ENCODE data around the gene FBLN2.
"Not testable (repeated sequence)": the region's sequence is repeated elsewhere in the genome, so short reads cannot be mapped to it uniquely, and the experiment has no call there.

FBLN2 gene

DNA sequence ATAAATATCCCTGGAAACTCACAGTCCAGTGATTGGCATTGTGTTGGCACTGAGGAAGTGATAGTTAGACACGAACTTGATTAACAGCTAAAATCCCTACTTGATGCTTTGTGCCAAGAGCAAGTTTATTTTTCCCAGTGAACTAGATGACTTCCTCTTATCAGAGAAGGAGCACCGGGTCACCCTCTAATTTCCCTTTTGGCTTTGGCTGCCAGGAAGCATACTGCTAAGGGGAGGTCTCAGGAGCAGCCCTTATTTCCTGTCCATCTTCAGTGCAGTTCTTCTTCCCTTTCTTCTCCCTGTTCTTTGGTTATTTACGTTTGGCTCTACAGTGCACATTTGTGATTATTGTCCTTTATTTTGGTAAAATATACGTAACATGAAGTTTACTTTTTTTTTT lies 13.0 kb downstream of the FBLN2 start:
- H3K4me3 ChIP-seq (ENCODE audit: low read depth, low read length), result no peak overlapping the region
- no peak for DNase-seq (ENCODE audit: low read depth)
- TF ChIP-seq, protein P1, sequence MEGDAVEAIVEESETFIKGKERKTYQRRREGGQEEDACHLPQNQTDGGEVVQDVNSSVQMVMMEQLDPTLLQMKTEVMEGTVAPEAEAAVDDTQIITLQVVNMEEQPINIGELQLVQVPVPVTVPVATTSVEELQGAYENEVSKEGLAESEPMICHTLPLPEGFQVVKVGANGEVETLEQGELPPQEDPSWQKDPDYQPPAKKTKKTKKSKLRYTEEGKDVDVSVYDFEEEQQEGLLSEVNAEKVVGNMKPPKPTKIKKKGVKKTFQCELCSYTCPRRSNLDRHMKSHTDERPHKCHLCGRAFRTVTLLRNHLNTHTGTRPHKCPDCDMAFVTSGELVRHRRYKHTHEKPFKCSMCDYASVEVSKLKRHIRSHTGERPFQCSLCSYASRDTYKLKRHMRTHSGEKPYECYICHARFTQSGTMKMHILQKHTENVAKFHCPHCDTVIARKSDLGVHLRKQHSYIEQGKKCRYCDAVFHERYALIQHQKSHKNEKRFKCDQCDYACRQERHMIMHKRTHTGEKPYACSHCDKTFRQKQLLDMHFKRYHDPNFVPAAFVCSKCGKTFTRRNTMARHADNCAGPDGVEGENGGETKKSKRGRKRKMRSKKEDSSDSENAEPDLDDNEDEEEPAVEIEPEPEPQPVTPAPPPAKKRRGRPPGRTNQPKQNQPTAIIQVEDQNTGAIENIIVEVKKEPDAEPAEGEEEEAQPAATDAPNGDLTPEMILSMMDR (IDR thresholded peaks at IDR 0.05; ENCODE audit: insufficient read depth, low read depth, low read length, missing control alignments), result no peak

DNA sequence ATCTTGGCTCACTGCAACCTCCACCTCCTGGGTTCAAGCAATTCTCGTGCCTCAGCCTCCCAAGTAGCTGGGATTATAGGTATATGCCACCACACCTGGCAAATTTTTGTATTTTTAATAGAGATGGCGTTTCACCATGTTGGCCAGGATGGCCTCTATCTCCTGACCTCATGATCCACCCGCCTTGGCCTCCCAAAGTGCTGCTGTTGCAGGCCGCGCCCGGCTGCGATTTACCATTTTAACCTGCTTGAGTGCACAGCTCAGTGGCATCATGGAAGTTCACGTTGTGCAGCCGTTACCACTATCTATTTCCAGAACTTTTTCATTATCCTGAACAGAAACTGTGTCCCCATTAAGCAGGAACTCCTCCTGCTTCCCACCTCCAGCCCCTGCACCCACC lies 13.5 kb downstream of the FBLN2 start:
- H3K4me3 ChIP-seq (ENCODE audit: low read depth, low read length); DNase-seq (ENCODE audit: low read depth): not testable (repeated sequence)

DNA sequence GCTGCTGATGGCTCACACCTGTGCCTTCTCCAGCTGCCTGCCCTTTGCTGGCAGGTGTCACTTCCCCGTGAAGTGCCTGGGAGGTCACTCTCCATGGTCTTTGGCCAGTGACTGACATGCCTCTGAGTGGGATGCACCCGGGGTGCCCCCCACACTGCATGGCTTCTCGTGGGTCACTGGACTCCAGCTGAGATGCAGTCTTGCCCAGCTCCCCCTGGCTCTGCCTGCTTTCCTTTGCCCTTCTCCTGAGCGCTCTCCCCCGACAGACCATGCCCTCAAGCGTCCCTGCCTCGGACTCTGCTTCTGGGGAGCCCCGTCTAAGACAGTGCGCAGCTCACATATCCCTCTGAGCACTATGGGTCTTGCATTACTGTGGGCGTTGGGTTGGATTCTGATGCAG lies 14.4 kb downstream of the FBLN2 start:
- no peak overlapping the region for H3K4me3 ChIP-seq (ENCODE audit: low read depth, low read length)
- TF ChIP-seq, protein P1 (IDR thresholded peaks at IDR 0.05; ENCODE audit: insufficient read depth, low read depth, low read length, missing control alignments), result no peak
- DNase-seq (ENCODE audit: low read depth), result no peak

DNA sequence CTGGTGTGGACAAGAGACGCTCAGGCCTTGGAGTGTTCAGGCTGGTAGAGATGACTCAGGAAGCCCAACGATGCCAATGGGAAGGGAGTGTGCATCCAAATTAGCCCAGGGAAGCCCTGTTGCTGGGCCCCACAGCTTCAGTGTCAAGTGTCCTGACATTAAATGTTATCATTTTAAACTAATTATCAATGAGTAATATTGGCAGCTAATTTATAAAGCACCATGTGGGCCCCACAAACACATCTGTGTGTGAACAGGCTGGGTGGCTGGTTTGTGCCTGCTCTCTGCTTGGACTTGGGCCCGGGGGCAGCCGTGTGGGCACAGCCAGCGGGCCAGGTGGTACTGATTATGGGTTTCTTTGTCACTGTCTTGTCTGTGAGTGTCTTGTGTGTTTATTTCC lies 15.0 kb downstream of the FBLN2 start:
- no peak overlapping the region for H3K4me3 ChIP-seq (ENCODE audit: low read depth, low read length)
- TF ChIP-seq, protein P1 (IDR thresholded peaks at IDR 0.05; ENCODE audit: insufficient read depth, low read depth, low read length, missing control alignments), result no peak
- no peak for DNase-seq (ENCODE audit: low read depth)

DNA sequence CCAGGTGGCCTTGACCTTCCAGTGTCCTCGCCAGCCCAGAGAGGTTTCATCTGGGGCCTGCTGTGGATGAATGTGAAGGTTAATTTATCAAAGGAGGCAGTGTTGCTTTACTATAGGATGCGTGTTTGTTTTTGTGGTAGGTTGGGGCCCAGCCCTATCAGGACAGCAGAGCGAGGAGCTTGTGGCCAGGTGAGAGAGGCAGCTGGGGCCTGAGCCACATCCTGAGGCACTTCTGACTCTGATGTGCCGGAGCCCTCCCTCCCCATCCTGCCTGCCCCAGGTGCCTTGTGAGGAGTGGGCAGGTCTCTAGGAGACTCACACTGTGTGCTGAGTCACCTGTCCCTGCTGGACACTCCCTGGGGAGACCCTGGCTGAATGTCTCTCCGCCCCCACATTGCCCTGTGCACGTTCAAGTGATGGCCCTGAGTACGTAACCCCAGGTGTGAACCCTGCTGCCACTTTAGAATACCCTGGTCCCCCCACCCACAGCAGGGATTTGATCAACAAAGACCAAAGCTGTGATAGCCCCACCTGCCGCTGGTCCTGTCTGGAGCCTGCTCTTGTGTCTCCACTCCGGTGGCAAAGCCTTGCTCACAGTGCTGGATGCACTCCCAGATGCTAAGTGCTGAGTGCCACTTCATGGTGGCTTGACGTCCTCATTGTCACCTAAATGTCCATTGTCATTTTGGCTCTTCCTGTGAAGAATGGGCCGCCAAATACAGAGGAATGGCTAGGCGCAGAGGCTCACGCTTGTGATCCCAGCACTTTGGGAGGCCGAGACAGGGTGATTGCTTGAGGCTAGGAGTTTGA lies 16.0 kb downstream of the FBLN2 start:
- H3K4me3 ChIP-seq (ENCODE audit: low read depth, low read length), result no peak overlapping the region
- TF ChIP-seq, protein P1 (IDR thresholded peaks at IDR 0.05; ENCODE audit: insufficient read depth, low read depth, low read length, missing control alignments), result no peak
- DNase-seq (ENCODE audit: low read depth), result no peak

DNA sequence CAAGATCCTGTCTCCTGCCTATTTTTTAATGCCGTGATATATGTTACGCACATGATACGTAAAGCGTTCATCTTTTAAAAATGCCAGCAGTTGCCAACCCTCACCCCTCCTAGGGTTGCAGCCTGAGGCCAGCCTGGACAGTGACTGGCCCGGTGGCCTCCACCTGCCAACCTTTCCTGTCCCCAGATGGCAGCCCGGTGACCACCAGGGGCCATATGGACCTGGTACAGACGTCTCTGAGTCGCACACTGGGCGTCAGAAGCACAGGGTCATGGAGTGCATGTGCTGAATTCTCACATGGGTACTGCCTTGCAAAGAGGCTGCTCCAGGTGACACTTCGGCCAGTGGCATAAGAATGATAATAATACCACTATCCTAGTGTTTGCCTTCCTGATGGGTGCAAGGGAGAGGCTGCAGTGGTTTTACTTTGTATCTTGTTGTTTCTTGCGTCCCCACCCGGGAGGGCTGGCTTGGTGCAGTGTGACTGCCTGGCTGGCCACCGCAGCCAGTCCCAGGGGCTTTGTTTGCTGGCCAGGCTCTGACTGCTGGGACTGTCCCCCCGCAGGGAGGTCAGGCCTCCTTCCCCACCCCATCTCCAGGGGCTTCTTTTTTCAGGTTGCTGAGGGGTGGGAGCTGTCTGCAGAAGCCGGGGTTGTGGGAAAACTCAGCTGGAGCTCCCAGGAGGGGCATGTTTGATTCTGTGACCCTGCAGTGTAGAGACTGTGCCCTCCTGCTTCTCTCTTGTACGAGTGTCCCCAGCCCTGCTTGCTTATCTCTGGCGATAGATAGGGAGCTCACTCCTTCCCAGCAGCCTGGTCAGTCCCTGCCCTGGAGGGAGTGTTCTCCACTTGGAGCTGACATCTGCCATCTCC lies 16.9 kb downstream of the FBLN2 start:
- DNase-seq (ENCODE audit: low read depth), result no peak
- TF ChIP-seq, protein P1 (IDR thresholded peaks at IDR 0.05; ENCODE audit: insufficient read depth, low read depth, low read length, missing control alignments), result no peak
- no peak overlapping the region for H3K4me3 ChIP-seq (ENCODE audit: low read depth, low read length)

DNA sequence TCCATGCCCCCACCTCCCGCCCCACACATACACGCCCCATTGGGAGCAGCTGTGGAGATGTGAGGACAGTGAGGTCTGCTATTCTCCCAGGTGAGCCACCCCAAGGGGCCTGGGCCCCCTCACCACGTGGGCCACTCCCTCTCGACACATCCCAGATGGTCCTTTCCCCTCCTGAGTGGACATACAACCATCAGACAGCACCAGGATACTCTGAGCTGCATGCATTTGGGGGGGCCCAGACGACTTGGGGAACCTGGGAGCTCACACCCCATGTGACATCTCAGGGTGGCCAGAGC lies 17.5 kb downstream of the FBLN2 start:
- TF ChIP-seq, protein P1 (IDR thresholded peaks at IDR 0.05; ENCODE audit: insufficient read depth, low read depth, low read length, missing control alignments), result no peak
- no peak for DNase-seq (ENCODE audit: low read depth)
- H3K4me3 ChIP-seq (ENCODE audit: low read depth, low read length), result no peak overlapping the region
